ENCODE data around the gene ZFX.

The ZFX gene

GRCh38 chrX:24200133-24200532, 50.6 kb downstream of the ZFX start:
- TF ChIP-seq, protein P1, sequence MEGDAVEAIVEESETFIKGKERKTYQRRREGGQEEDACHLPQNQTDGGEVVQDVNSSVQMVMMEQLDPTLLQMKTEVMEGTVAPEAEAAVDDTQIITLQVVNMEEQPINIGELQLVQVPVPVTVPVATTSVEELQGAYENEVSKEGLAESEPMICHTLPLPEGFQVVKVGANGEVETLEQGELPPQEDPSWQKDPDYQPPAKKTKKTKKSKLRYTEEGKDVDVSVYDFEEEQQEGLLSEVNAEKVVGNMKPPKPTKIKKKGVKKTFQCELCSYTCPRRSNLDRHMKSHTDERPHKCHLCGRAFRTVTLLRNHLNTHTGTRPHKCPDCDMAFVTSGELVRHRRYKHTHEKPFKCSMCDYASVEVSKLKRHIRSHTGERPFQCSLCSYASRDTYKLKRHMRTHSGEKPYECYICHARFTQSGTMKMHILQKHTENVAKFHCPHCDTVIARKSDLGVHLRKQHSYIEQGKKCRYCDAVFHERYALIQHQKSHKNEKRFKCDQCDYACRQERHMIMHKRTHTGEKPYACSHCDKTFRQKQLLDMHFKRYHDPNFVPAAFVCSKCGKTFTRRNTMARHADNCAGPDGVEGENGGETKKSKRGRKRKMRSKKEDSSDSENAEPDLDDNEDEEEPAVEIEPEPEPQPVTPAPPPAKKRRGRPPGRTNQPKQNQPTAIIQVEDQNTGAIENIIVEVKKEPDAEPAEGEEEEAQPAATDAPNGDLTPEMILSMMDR (IDR thresholded peaks at IDR 0.05; ENCODE audit: insufficient read depth, missing control alignments) = no peak
- no peak for FAIRE-seq
- no peak for DNase-seq (ENCODE audit: insufficient read length, low spot score)

DNA sequence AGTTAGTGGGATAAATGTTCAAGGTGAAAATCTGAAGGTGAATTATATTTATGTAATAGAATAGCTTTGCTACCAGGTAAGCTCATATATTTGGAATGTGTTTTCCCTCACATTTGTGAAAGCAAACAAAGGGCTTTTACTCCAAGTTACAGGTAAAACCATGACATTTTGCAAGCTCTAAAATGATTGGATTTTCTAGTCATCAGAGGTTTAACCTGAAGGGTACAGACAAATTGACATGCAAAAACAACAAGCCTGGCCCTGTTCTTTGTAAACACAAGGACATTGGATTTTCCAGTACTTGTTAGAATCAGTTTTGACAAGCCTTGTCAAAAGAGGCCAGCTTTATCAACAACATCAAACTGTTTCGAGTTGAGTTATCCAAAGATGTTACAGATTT, 51.7 kb downstream of the ZFX start:
- TF ChIP-seq, protein P1 (IDR thresholded peaks at IDR 0.05; ENCODE audit: insufficient read depth, missing control alignments) = no peak
- FAIRE-seq = peak; percentile 48
- no peak for DNase-seq (ENCODE audit: insufficient read length, low spot score)

DNA sequence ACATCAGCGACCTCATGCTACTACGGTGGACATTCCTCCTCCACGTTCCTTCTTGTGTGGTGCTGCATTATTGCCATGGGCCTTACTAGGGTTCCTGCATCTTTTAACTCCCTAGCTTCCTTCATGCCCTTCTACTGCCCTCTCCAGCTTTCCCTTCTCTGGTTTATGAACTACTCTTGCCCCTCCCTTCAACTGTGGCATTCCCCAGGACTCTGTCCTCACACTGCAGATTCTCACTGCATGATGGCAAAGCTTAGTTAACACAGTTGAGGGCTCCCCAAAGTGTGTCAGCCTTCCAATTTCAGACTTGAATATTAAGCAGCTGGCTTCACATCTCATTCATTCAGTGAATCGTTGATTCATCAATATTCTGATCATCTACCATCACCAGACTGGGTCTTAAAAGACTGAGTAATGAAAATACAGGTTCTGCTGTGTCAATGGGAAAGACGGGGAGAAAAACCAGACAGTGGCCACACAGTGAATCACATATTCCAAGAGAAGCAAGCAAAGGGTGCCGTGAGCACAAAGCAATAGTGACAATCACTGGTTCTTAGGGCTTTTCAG, 53.0 kb downstream of the ZFX start:
- FAIRE-seq (no peak), DNase-seq (ENCODE audit: insufficient read length, low spot score) (no peak)
- TF ChIP-seq, protein P1 (IDR thresholded peaks at IDR 0.05; ENCODE audit: insufficient read depth, missing control alignments) = no peak

- TF ChIP-seq, protein P1 (IDR thresholded peaks at IDR 0.05; ENCODE audit: insufficient read depth, missing control alignments) = no peak
- FAIRE-seq (no peak), DNase-seq (ENCODE audit: insufficient read length, low spot score) (no peak)
These were observed 53.7 kb downstream of the ZFX start for GRCh38 chrX:24203072-24203808.

- DNase-seq (ENCODE audit: insufficient read length, low spot score) (no peak), FAIRE-seq (no peak)
- TF ChIP-seq, protein P1 (IDR thresholded peaks at IDR 0.05; ENCODE audit: insufficient read depth, missing control alignments) = no peak
These were observed 54.8 kb downstream of the ZFX start for GRCh38 chrX:24204331-24204730.

DNA sequence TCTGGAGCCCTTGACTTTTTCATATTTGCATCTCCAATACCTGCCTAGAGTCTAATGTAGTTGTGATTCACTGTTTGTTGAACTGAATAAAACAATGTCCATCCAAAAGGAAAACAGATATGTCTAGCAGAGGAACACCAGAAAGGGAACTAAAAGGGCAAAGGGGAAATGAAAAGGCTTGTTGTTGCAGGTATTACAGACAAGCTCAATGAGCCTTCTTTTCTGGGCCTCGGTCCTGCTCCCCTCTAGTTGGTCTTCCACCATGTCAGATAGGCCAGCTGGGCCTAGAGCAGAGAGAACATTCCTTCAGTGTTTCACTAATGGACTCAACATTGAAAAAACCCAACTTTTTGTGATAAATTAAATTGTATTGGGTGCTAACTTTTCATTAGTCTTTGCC, 55.4 kb downstream of the ZFX start:
- TF ChIP-seq, protein P1 (IDR thresholded peaks at IDR 0.05; ENCODE audit: insufficient read depth, missing control alignments) = no peak
- DNase-seq (ENCODE audit: insufficient read length, low spot score) (no peak), FAIRE-seq (no peak)

DNA sequence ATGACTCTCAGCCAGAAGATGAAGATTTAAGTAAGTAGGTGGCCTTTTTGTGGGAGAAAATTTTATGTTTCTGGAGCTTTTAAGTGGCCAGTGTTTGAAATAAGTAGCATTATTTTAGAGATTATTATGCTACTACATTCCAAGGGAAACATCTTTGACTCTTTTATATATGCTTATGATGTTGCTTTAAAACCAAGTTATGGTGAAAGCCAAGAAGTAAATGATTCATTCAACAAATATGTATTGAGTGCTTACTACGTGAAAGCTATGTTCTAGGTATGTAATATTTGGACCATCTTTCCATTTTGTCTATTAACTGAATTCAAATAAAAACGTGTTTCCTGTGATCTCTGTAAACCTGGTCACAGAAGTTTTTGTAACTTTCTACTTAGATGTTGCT, 58.3 kb downstream of the ZFX start:
- FAIRE-seq (no peak), DNase-seq (ENCODE audit: insufficient read length, low spot score) (no peak)
- TF ChIP-seq, protein P1 (IDR thresholded peaks at IDR 0.05; ENCODE audit: insufficient read depth, missing control alignments) = no peak

Data from D721Med (cell line).